Hypothalamus (tissue), 51 donors: ENCODE data around the gene SS18L1.

Source experiments
- DNase-seq, 51 donors: peaks; one replicate each; lab custom pipeline; 2025; lab: John Stamatoyannopoulos, UW

Gene SS18L1

GRCh38 chr20:62119591-62120364 is 23.8 kb upstream of the SS18L1 start:
- DNase-seq = no peak

DNA sequence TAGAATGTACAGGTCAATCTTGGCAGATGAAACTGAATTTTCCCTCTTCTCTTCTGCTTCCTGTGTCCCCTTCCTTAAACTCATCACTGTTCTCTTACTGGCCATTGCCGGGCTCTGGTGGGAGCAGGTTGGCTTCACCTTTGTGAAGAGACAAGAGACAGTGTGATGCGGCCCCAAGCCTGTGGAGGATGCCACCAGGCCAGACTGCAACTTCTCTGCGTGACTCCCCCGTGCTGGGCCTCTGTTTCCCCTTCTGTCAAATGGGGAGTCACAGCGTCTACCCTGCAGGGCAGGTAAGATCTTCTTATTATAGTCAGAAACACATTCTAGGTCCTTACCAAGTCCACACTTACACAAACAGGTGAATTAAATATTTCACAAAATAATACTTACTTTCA is 23.2 kb upstream of the SS18L1 start:
- DNase-seq = no peak

DNA sequence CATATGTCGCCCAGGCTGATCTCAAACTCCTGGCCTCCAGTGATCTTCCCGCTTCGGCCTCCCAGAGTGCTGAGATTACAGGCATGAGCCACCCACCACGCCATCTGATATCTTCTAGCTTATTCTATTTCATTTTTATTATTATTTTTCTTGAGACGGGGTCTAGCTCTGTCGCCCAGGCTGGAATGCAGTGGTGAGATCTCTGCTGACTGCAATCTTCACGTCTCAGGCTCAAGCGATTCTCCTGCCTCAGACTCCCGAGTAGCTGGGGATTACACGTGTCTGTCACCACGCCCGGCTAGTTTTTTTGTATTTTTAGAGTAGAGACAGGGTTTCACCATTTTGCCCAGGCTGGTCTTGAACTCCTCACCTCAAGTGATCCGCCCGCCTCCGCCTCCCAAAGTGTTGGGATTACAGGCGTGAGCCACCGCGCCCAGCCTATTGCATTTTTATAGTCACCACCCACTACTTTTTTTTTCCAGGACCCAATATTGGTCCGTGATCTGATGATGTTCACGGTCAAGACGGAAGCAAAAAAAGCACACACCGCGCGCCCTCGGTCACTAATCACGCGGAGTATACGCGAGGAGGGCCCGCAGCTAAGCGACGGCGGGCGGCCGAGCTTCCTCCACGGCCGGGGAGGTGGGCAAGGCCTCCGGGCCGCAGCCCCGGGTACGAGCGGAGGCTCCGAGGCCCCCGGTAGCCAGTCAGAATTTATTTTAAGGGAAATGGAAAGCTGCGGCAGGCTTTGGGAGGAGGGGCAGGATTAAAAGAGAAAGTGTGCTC is 22.4 kb upstream of the SS18L1 start:
- DNase-seq = peak in 7 of 51 donors; percentile 19 to 72 (median 51)

DNA sequence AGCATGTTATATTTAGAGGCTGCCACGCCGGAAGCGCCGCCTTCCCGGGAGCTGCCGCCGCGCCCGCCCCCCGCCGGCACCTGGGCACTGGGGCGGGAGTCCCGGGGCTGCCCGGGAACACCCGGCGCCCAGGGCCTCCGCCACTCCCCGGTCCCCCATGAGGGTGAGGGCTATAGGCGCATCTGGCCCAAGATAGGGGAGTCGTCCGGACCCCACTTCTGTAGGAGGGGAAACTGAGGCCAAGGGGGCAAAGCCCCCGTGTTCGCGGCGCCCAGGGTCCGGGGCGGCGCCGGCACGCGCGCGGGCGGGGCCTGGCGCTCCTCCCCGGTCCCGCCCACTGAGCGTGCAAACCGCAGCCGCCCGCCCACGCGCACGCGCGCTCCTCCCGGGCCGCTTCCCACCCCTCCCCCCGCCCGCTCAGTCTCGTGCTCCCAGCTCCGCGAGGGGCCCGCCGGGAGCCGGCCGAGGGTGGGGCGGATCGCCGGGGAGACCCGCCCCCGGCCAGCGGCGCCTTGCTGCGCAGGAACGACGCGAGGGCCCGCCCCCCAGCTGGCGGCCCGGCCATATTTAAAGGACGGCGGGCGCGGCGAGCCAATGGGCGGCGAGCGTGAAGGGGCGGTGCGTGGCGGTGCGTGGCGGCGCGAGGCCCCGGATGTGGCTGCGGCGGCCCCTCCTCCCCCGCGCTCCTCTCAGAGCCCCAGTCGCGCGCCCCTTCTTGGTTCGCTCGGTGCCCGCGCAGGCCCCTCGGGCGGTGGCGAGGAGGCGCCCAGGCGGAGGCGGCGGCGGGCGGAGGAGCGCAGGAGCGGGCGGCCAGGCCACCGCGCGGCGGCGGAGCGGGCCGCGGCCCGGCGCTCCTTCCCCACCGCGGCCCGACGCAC is 21.6 kb upstream of the SS18L1 start, which contains the start of gene LSM14B:
TSS of gene LSM14B (plus strand) at position 700 of the 878 bp plus-strand sequence. CDS start 192 bp downstream, outside the sequence.
- DNase-seq = peak; percentile 36 to 98 (median 92)

- DNase-seq = peak in 12 of 51 donors; percentile 22 to 64 (median 40)
Observed at GRCh38 chr20:62122654-62123449, 20.7 kb upstream of the SS18L1 start.

DNA sequence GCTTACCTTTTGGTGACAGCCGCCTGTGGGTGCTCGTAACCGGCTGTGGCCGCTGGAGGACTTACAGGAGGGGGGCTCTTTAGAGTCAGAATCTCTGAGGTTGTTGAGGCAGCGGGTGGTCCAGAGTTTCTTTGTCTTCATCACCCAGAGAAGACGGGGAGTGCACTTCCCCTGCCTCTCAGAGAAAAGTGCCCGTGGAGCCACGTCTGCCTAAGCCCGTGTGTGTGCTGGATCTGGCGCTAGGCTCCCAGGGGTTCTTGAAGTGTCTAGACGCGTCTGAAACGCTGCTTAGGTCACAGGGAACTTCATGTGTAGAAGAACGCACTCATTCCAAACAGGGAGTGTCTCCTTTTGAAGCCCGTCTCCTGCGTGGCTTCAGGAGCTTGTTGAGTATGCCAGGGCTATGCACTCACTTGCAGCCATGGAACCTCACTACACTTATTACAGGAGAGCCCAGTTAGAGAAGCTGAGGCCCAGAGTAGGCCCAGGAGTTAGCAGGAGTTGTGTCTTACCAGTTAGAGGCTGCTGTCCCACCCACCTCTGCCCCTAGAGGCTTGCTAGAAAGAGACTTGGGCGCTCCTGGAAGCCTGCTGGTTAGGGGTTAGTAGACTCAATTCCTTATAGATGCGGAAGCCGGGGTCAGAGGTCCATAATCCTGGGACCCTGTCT is 20.0 kb upstream of the SS18L1 start:
- DNase-seq = no peak

GRCh38 chr20:62126141-62126540 is 17.4 kb upstream of the SS18L1 start:
- no peak for DNase-seq

DNA sequence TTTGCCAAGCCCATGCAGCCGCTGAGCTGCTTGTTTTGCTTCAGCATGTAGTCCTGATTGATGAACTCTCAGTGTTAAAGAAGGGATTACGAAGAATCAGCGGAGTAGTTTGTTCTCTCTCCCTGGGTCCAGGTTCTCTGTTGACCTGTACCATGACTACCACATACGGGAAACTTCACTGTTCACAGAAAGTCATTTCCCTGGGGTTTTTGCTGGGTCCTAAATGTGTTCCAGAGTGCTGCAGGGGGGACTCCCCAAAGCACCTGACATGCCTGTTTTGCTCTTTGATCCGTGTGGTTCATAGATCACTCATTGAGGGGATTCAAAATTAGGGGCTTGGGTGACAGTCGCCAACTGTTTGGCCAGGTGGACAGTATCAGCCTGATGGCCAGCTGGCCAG is 15.8 kb upstream of the SS18L1 start:
- DNase-seq = no peak

DNA sequence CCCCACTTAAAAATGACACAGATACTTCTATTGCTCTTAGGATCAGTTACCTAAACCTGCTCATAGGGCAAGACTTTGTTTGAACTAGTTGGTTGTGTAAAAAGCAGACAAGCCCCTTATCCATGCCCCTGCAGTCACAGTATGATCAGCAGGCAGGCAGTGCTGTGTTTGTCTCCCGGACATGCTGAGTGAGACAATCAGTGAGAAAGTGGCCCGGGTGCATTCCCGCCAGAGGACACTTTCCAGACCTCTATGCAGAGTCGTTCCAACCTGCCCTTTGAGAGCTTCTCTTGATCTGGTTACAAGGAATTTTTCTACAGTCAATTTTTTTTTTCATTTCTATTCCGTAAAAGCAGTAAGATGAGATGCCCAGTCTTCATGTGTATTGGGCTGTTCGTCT is 15.1 kb upstream of the SS18L1 start:
- no peak for DNase-seq

DNA sequence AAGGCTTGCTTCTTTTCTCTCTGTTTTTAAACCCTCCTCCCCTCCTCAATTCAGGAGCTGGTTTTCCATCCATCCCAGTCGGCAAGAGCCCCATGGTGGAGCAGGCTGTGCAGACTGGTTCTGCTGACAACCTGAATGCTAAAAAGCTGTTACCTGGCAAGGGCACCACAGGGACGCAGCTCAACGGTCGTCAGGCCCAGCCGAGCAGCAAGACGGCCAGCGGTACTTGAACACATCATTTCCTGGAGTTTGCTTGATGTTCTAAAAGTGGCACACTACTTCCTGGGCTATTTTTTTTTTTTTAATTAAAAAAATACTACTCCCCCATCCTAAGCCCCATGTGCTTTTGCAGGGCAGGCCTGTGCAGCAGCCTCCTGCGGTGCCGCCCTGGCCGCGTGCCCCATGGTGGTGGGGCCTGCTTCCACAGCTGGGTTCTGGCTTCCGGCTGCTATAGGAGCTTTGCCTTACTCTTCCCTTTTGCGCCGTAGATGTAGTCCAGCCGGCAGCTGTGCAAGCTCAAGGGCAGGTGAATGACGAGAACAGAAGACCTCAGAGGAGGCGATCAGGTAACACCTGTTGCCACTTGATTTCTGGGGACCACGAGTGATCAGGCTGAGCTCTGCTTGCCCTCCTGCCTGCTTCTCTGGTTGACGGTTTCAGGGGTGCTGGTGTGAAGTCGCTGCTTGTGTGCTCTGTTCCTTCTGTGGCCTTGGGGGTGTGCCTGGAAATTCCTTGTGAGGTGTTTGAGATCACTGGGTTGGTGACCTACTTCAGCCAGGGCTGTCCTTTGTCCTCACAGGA is 13.6 kb upstream of the SS18L1 start:
- DNase-seq = no peak

DNA sequence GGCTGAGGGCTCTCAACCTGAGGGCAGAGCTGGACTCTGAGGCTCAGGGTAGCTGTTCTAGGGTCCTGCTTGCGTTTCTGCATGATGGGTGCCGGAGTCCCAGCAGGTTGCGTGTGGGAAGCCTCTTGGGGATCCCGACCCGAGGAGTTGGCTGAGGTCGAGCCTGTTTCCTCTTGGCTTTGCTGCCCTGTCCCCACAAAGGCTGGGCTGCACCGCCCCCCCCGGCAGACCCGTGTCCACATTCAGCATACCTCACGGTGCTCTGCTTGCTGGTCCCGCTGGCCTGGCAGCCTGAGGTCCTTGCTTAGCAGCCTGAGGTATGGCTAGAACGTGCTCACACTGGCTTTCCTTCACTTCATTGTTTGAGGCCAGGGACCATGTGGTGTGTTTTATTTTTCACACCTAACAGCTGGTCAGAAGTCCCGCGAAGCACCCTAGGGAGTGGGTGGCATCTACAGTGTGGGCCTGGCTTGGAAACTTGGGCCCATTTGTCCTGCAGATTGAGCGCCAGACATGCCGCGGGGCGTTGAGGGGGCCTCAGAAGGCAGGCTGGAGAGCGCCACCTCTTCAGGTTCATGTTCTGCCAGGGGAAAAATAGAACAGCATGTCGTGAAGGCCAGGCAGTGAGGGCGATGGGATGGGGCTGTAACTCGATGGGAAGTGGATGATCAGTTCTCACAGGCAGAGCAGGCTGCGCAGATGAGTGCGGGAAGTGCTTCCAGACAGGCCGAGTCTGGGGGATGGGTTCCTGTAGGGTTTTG is 11.8 kb upstream of the SS18L1 start:
- DNase-seq = peak in 1 of 51 donors; percentile 13

- peak in 1 of 51 donors; percentile 24 for DNase-seq
Observed at GRCh38 chr20:62132421-62132820, 11.1 kb upstream of the SS18L1 start.

- no peak for DNase-seq
Observed at GRCh38 chr20:62133051-62133845, 10.3 kb upstream of the SS18L1 start.

DNA sequence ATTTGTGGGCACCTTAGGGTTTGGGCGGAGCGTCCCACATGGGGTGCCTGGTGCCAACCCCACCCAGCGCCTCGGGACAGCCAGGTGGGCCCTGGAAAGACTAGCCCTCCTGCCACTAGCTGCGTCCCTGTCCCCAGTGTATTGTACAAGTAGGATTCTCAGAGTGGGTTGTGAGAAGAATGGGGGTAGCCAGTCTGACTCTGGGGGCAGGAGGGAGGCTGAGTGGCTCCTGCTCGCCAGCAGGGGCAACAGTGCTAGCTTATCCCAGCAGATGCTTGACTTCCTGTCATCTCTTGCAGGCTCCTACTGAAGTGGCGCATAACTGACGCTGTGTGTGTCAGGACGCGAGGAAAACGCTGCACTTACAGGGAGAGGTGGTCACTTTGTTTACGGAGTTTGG is 9.7 kb upstream of the SS18L1 start:
- DNase-seq = no peak

DNA sequence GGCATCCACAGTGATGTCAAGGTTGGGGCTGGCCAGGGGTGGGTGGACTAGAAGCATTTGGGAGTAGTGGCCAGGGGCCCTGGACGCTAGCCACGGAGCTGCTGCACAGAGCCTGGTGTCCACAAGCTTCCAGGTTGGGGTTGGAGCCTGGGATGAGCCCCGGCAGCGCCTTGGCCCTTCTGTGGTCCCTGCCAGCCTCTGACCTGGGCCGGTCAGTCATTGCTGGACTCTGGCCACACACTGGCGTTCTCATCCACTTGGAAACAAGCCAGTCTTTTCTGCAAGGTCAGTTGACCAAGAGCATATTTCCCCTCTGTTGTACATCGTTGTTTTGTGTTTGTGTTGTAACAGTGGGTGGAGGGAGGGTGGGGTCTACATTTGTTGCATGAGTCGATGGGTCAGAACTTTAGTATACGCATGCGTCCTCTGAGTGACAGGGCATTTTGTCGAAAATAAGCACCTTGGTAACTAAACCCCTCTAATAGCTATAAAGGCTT is 8.8 kb upstream of the SS18L1 start:
- peak in 1 of 51 donors; percentile 19 for DNase-seq

GRCh38 chr20:62135573-62136266 is 7.8 kb upstream of the SS18L1 start:
- DNase-seq = no peak
